ENCODE data around the gene CIB2.

DNA sequence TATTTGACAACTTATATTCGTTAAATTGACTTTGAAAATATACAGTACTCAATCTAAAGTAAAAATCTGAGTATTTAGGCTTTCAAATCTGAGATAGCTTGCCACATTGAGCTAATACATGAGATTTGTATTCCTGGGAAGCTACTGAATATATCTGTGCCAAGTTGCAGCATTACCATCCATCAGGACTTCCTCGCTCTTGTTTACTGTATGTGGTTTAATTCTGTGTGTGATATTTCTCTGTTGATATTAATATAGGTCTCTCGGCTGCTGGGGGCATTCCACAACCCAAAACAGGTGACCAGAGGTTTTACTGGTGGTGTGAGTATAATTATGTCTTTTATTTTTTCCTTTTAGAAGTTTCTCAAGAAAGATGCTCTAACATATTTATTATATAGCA is 23.7 kb upstream of the CIB2 start:
- no peak for TF ChIP-seq EZH2phosphoT487 (IDR thresholded peaks at IDR 0.05; ENCODE audit: low read depth)
- TF ChIP-seq, protein P1, sequence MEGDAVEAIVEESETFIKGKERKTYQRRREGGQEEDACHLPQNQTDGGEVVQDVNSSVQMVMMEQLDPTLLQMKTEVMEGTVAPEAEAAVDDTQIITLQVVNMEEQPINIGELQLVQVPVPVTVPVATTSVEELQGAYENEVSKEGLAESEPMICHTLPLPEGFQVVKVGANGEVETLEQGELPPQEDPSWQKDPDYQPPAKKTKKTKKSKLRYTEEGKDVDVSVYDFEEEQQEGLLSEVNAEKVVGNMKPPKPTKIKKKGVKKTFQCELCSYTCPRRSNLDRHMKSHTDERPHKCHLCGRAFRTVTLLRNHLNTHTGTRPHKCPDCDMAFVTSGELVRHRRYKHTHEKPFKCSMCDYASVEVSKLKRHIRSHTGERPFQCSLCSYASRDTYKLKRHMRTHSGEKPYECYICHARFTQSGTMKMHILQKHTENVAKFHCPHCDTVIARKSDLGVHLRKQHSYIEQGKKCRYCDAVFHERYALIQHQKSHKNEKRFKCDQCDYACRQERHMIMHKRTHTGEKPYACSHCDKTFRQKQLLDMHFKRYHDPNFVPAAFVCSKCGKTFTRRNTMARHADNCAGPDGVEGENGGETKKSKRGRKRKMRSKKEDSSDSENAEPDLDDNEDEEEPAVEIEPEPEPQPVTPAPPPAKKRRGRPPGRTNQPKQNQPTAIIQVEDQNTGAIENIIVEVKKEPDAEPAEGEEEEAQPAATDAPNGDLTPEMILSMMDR (IDR thresholded peaks at IDR 0.05; ENCODE audit: low read depth, low read length) = no peak
